Esophagus muscularis mucosa (tissue), 2 donors: ENCODE measurements around the gene FBXW5.

Source experiments
- EP300 ChIP-seq: sonication (generic); formaldehyde crosslinking; IDR thresholded peaks from one replicate; pipeline ENCODE4 v1.6.1; 2017; ENCODE audit warnings: antibody characterized with exemption
- POLR2A ChIP-seq: fragments of 450-650 bp; IDR thresholded peaks from one replicate; pipeline ENCODE4 v1.6.1; 2017; ENCODE audit warnings: antibody characterized with exemption, moderate library complexity, mild to moderate bottlenecking, low read depth

- no peak for TF ChIP-seq EP300
- no peak for TF ChIP-seq POLR2A
These were observed 10.3 kb downstream of the FBXW5 start for GRCh38 chr9:136934277-136934676.
